K562 (cell line): ENCODE measurements around the gene SPATA31C2. TPM values are rescaled to one million over a fixed set of nuclear protein-coding genes. Genes with fewer than 3 reads are reported as not detected.

ENCODE experiments used
- ATAC-seq: fragments of 200-7000 bp; cut with Tn5 transposase; 3 replicates; pipeline ENCODE4 v1.9.1; 2020; ENCODE audit warnings: moderate library complexity
- BruUV-seq: library from RNA; stranded (reverse); fragments of 400-500 nt; replicated peaks from 2 replicates; lab custom pipeline; 2021; lab: Mats Ljungman, UMichigan
- CTCF ChIA-PET: fragments of 300-600 bp; formaldehyde crosslinking; extraction: SDS; loops from one replicate; lab custom pipeline; 2021; ENCODE audit warnings: low intra/inter-chr PET ratio; lab: Yijun Ruan, JAX
- POLR2A ChIA-PET: fragments of 300-600, 350-650 bp; sonication (Branson Sonifier 250); formaldehyde crosslinking; extraction: SDS; loops from one replicate; lab custom pipeline; 2021; ENCODE audit warnings: antibody characterized with exemption, inconsistent platforms; lab: Yijun Ruan, JAX
- DNase-seq, 4 experiments: peaks; one replicate each; pipeline versions ENCODE4 v3.0.0 to v3.0.0-alpha.2; 2011 to 2018; ENCODE audit warnings: low spot score in 3 of 4, mixed read lengths in 3 of 4; ENCODE audit errors: extremely low read depth in 1 of 4
- FAIRE-seq: peaks from 2 replicates; lab custom pipeline; 2011; peaks lifted over from hg19 to GRCh38; lab: Jason Lieb, UNC
- H2AFZ ChIP-seq: 2 replicates; pipeline ENCODE4 v1.6.0; 2011; ENCODE audit warnings: low read depth, low read length, control low read depth, inconsistent platforms
- H3K27ac ChIP-seq: fragments of 200-600 bp; 3 replicates; pipeline ENCODE4 v1.8.0; 2011; ENCODE audit warnings: low read depth, mild to moderate bottlenecking, control low read depth, inconsistent platforms, low read length, moderate library complexity, mixed read lengths; ENCODE audit errors: extremely low read depth
- H3K27me3 ChIP-seq, 2 experiments: fragments of 300-600 bp in 1 of 2; 2 replicates in 1 of 2; 3 replicates in 1 of 2; pipeline versions ENCODE4 v1.6.0 to v1.8.0; 2011; ENCODE audit warnings: inconsistent platforms in 2 of 2, low read length in 2 of 2, mild to moderate bottlenecking in 1 of 2, mixed read lengths in 1 of 2, moderate library complexity in 1 of 2; ENCODE audit not compliant: control insufficient read depth in 2 of 2, insufficient read depth in 2 of 2
- H3K36me3 ChIP-seq: fragments of 300-600 bp; 3 replicates; pipeline ENCODE4 v1.8.0; 2011; ENCODE audit warnings: mild to moderate bottlenecking, low read length, inconsistent platforms; ENCODE audit not compliant: control insufficient read depth, insufficient read depth
- H3K4me1 ChIP-seq, 2 experiments: fragments of 200-600 bp in 1 of 2; replicated peaks in 1 of 2; 2 replicates in 1 of 2; 3 replicates in 1 of 2; pipeline versions ENCODE4 v1.5.1 to v1.8.0; 2011; ENCODE audit warnings: inconsistent platforms in 2 of 2, low read length in 2 of 2, mild to moderate bottlenecking in 1 of 2, mixed read lengths in 1 of 2, moderate library complexity in 1 of 2; ENCODE audit not compliant: control insufficient read depth in 2 of 2, insufficient read depth in 2 of 2
- H3K4me2 ChIP-seq: 2 replicates; pipeline ENCODE4 v1.6.1; 2011; ENCODE audit warnings: low read length, control low read depth, inconsistent platforms, mixed read lengths; ENCODE audit not compliant: insufficient read depth
- H3K4me3 ChIP-seq: fragments of 200-600 bp; sonication (generic), shearing (Covaris generic); 2 replicates; pipeline ENCODE4 v1.5.1; 2016; ENCODE audit warnings: control low read depth, inconsistent platforms
- H3K79me2 ChIP-seq: fragments of 200-600 bp; 3 replicates; pipeline ENCODE4 v1.8.0; 2011; ENCODE audit warnings: low read length, inconsistent platforms; ENCODE audit not compliant: control insufficient read depth, insufficient read depth
- H3K9ac ChIP-seq, 2 experiments: 2 replicates each; pipeline versions ENCODE4 v1.6.0 to v1.6.1; 2011; ENCODE audit warnings: low read depth in 2 of 2, low read length in 2 of 2, control low read depth in 1 of 2, inconsistent platforms in 1 of 2, mild to moderate bottlenecking in 1 of 2, mixed read lengths in 1 of 2; ENCODE audit not compliant: insufficient read depth in 1 of 2
- H3K9me1 ChIP-seq: one replicate; pipeline ENCODE4 v1.6.0; 2011; ENCODE audit warnings: inconsistent platforms, mild to moderate bottlenecking, low read length, moderate library complexity; ENCODE audit not compliant: control insufficient read depth, insufficient read depth
- H3K9me3 ChIP-seq: replicated peaks from 2 replicates; pipeline ENCODE4 v1.5.1; 2011; ENCODE audit warnings: low read depth, low read length, inconsistent platforms; ENCODE audit not compliant: control insufficient read depth, insufficient read depth
- H4K20me1 ChIP-seq: replicated peaks from 2 replicates; pipeline ENCODE4 v1.6.1; 2011; ENCODE audit warnings: low read length, inconsistent platforms, mixed read lengths; ENCODE audit not compliant: control insufficient read depth, insufficient read depth
- ATF3 ChIP-seq, 2 experiments: fragments of 450-650 bp in 1 of 2; sonication (generic) in 1 of 2; formaldehyde crosslinking in 1 of 2; IDR thresholded peaks in 1 of 2; conservative IDR thresholded peaks in 1 of 2; 2 replicates each; pipeline versions ENCODE4 v1.6.1 to v1.8.1; 2016 to 2023; ENCODE audit warnings: mild to moderate bottlenecking in 2 of 2, moderate library complexity in 2 of 2, inconsistent platforms in 1 of 2, missing genetic modification reagents in 1 of 2
- CC2D1A ChIP-seq: fragments of 450-650 bp; IDR thresholded peaks from 2 replicates; pipeline ENCODE4 v1.6.1; 2017; ENCODE audit warnings: mild to moderate bottlenecking
- ELF4 ChIP-seq: fragments of 450-650 bp; formaldehyde crosslinking; IDR thresholded peaks from 2 replicates; pipeline ENCODE4 v1.4.0; 2022; ENCODE audit warnings: missing genetic modification characterization
- ESRRB ChIP-seq: fragments of 250-450 bp; sonication (Bioruptor Pico); IDR thresholded peaks from 2 replicates; pipeline ENCODE4 v1.5.0; 2020; ENCODE audit warnings: mild to moderate bottlenecking, moderate library complexity, borderline replicate concordance
- GTF2A2 ChIP-seq: IDR thresholded peaks from 2 replicates; pipeline ENCODE4 v1.6.1; 2016; ENCODE audit warnings: mild to moderate bottlenecking, missing genetic modification characterization, missing compliant biosample characterization
- POLR2A ChIP-seq: fragments of 450-650 bp; conservative IDR thresholded peaks from 2 replicates; pipeline ENCODE4 v1.6.1; 2016
- RBM25 ChIP-seq: fragments of 200-400 bp; formaldehyde crosslinking; IDR thresholded peaks from 2 replicates; pipeline ENCODE4 v1.6.1; 2018; ENCODE audit warnings: low read length, low read depth, moderate library complexity; ENCODE audit not compliant: severe bottlenecking
- THAP7 ChIP-seq: fragments of 250-450 bp; sonication (Bioruptor Pico); IDR thresholded peaks from 2 replicates; pipeline ENCODE4 v1.5.0; 2021
- ZNF124 ChIP-seq: sonication (generic); formaldehyde crosslinking; IDR thresholded peaks from 2 replicates; pipeline ENCODE4 v1.8.1; 2022; ENCODE audit warnings: missing genetic modification reagents
- ZNF143 ChIP-seq: sonication (generic); formaldehyde crosslinking; IDR thresholded peaks from 2 replicates; pipeline ENCODE4 v1.9.0; 2022; ENCODE audit warnings: mild to moderate bottlenecking, missing genetic modification reagents
- WGBS: fragments of 100-300 bp; shearing (Covaris generic); methylation state at CpG from one replicate; pipeline ENCODE4 v1.1.6; 2016; ENCODE audit warnings: low coverage, mixed read lengths; ENCODE audit not compliant: insufficient coverage; ENCODE audit errors: missing lambda C conversion rate; 5-methylcytosine and 5-hydroxymethylcytosine counted together
- in situ Hi-C: fragments of 300-500 bp; cut with MboI; formaldehyde crosslinking; loops from 4 replicates; pipeline ENCODE4 v1.15.0; 2018; ENCODE audit warnings: inconsistent platforms, mixed read lengths
- intact Hi-C: fragments of 100-400 bp; cut with micrococcal nuclease; formaldehyde crosslinking; loops from 2 replicates; pipeline ENCODE4 v1.14.2; 2022
- polyA plus RNA-seq, 8 experiments: library from polyadenylated mRNA; depleted of rRNA in 4 of 8; stranded (reverse) in 5 of 8; unstranded in 3 of 8; fragments of >200 nt; fragmentation: Nextera tagmentation in 2 of 8; fragmentation: Illumina TruSeq in 1 of 8; extraction: Ambion mirVana in 2 of 8; extraction: Trizol in 1 of 8; gene quantifications; 2 replicates each; pipeline versions ENCODE4 v1.2.1 to v1.2.3, GENCODE V29; 2011 to 2014; ENCODE audit warnings: inconsistent platforms in 1 of 8, missing spikeins in 1 of 8
- total RNA-seq, 7 experiments: library from RNA; depleted of rRNA in 6 of 7; stranded (reverse); fragments of >200 nt in 6 of 7; fragmentation: Illumina TruSeq in 2 of 7; extraction: Trizol in 2 of 7; gene quantifications; 2 replicates each; pipeline versions ENCODE4 v1.2.1 to v1.2.3, GENCODE V29; 2011 to 2021; ENCODE audit warnings: low replicate concordance in 1 of 7

Gene SPATA31C2
- total and polyA plus RNA-seq, 9 of the 15 experiments (the other 6 are each of a cell fraction or from before 2014, with no cell fraction given), result 0.04 to 0.27 (median 0.16) TPM

DNA sequence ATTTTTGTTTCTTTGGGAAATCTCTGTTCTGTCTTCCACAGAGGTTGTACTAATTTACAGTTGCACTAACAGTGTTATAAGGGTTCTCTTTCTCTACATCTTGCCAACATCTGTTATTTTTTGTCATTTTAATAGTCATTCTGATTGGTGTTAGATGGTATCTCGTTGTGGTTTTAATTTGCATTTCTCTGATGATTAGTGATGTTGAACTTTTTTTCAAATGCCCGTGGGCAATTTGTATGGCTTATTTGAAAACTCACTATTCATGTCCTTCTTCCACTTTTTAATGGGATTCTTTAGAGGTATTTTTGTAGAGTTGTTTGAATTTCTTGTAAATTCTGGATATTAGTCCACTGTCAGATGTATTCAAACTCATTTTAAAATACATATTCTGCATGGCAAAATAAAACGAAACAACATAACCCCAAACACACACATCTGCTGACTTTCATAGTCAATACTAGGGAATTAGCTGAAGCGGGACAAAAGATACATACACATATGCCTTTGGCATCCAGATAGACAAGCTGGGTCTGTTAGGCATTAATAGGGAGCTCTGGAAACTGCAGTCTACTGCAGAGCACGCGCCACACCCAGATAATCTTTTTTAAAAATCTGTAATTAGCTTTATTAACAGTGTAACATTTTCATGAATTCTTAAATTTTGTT lies 5.8 kb upstream of the SPATA31C2 start:
- ChIA-PET CTCF (no interaction called here), POLR2A (no interaction called here)
- no peak for DNase-seq
- WGBS, result 9% methylated on average over 6 of the region's 6 CpGs
- Histone ChIP-seq H3K4me1 (no peaks in the 10 kb centered on the region), H3K27me3 (no peaks in the 10 kb centered on the region), H3K27ac (no peak overlapping the region), H3K4me3 (no peak overlapping the region), H3K9me1 (no peaks in the 10 kb centered on the region), H3K9ac (no peak overlapping the region), H3K79me2 (no peaks in the 10 kb centered on the region), H3K4me2 (no peak overlapping the region), H4K20me1 (no peaks in the 10 kb centered on the region), H2AFZ (no peak overlapping the region), H3K9me3 (no peaks in the 10 kb centered on the region), H3K36me3 (no peaks in the 10 kb centered on the region)
- TF ChIP-seq CC2D1A (no peak), POLR2A (no peak), GTF2A2 (tag) (no peak), THAP7 (CRISPR knock-in tag) (no peak), ATF3 (IDR thresholded peaks at IDR 0.05) (no peak), ATF3 (CRISPR knock-in tag; conservative IDR thresholded peaks at IDR 0.05) (no peak), RBM25 (no peak), ZNF124 (CRISPR knock-in tag) (no peak), ELF4 (CRISPR knock-in tag) (no peak), ZNF143 (CRISPR knock-in tag) (no peak), ESRRB (CRISPR knock-in tag) (no peak)
- no peak for ATAC-seq
- BruUV-seq, result no TSS peak
- intact Hi-C loops, result no loop called here
- in situ Hi-C loops, result no loop called here
- FAIRE-seq, result no peak
